ENCODE data around the gene RHBDL1.

RHBDL1 gene

DNA sequence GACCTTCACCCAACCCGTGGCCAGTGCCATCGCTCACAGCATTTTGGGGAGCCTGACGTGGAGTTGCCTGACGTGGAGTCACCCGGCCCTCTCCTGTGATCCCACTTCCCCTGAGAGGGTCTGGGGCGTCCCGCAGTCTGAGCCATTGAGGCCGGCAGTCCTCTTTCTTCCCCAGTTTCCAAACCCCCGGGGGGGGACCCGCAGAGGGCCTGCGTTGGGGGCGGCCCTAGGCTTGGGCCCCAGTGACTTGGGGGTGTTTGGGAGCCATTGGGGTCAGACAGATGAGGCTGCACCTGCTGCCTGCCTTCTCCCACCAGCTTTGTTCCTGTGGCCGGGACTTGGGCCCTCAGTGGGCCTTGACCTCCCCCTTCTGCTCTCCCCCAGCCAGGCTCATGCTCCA, 5.8 kb upstream of the RHBDL1 start:
- no peak overlapping the region for H3K4me2 ChIP-seq (ENCODE audit: low read length)
- H3K9me3 ChIP-seq (ENCODE audit: control insufficient read depth, low read length) = no peaks in the 10 kb centered on the region
- peaks cover 5% of the 10 kb centered on the region for H3K79me2 ChIP-seq
- H3K4me3 ChIP-seq (ENCODE audit: low read depth, low read length) = no peak overlapping the region
- peaks cover 10% of the 10 kb centered on the region for H3K4me1 ChIP-seq
- TF ChIP-seq, protein P1, sequence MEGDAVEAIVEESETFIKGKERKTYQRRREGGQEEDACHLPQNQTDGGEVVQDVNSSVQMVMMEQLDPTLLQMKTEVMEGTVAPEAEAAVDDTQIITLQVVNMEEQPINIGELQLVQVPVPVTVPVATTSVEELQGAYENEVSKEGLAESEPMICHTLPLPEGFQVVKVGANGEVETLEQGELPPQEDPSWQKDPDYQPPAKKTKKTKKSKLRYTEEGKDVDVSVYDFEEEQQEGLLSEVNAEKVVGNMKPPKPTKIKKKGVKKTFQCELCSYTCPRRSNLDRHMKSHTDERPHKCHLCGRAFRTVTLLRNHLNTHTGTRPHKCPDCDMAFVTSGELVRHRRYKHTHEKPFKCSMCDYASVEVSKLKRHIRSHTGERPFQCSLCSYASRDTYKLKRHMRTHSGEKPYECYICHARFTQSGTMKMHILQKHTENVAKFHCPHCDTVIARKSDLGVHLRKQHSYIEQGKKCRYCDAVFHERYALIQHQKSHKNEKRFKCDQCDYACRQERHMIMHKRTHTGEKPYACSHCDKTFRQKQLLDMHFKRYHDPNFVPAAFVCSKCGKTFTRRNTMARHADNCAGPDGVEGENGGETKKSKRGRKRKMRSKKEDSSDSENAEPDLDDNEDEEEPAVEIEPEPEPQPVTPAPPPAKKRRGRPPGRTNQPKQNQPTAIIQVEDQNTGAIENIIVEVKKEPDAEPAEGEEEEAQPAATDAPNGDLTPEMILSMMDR (IDR thresholded peaks at IDR 0.05) = no peak
- no peak overlapping the region for H2AFZ ChIP-seq
- H3K36me3 ChIP-seq (ENCODE audit: control insufficient read depth, insufficient read depth, low read length) = no peaks in the 10 kb centered on the region
- no peaks in the 10 kb centered on the region for H3K27me3 ChIP-seq (ENCODE audit: control insufficient read depth, insufficient read depth, low read length)
- no peak overlapping the region for H3K9ac ChIP-seq
- no peak overlapping the region for H3K27ac ChIP-seq

DNA sequence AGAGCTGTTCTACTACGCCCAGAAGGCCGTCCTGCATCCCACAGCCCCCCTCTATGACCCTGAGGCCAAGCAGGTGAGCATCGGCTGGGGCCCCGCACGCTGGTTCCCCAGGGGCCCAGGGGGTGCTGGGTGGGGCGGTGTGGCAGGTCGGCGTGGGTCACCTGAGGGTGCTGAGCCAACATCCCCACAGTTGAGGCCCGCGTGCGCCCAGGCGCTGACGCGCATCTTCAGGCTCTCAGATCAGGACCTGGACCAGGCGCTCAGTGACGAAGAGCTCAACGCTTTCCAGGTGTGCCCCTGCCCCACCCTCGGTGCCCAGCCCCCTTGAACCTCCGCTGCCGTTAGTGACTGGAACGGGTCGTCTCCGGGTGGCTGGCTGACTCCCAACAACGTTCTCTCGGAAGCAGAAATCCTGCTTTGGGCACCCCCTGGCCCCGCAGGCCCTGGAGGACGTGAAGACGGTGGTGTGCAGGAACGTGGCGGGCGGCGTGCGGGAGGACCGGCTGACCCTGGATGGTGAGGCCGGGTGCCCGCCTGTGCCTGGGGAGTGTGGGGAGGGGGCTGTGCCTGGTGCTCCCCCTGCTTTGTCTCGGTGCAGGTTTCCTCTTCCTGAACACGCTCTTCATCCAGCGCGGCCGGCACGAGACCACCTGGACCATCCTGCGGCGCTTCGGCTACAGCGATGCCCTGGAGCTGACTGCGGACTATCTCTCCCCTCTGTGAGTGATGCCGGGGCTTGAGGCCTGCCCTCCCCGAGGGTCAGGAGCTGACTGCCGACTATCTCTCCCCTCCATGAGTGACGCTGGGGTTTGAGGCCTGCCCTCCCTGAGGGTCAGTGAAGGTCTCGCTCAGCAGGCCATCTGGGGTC, 4.8 kb upstream of the RHBDL1 start:
- TF ChIP-seq, protein P1 (IDR thresholded peaks at IDR 0.05) = no peak
- Histone ChIP-seq H3K27me3 (ENCODE audit: control insufficient read depth, insufficient read depth, low read length) (no peaks in the 10 kb centered on the region), H2AFZ (no peak overlapping the region), H3K79me2 (peaks cover 5% of the 10 kb centered on the region), H3K4me2 (ENCODE audit: low read length) (no peak overlapping the region), H3K9ac (no peak overlapping the region), H3K4me3 (ENCODE audit: low read depth, low read length) (no peak overlapping the region), H3K4me1 (peaks cover 10% of the 10 kb centered on the region), H3K9me3 (ENCODE audit: control insufficient read depth, low read length) (no peaks in the 10 kb centered on the region), H3K36me3 (ENCODE audit: control insufficient read depth, insufficient read depth, low read length) (no peaks in the 10 kb centered on the region), H3K27ac (no peak overlapping the region)

DNA sequence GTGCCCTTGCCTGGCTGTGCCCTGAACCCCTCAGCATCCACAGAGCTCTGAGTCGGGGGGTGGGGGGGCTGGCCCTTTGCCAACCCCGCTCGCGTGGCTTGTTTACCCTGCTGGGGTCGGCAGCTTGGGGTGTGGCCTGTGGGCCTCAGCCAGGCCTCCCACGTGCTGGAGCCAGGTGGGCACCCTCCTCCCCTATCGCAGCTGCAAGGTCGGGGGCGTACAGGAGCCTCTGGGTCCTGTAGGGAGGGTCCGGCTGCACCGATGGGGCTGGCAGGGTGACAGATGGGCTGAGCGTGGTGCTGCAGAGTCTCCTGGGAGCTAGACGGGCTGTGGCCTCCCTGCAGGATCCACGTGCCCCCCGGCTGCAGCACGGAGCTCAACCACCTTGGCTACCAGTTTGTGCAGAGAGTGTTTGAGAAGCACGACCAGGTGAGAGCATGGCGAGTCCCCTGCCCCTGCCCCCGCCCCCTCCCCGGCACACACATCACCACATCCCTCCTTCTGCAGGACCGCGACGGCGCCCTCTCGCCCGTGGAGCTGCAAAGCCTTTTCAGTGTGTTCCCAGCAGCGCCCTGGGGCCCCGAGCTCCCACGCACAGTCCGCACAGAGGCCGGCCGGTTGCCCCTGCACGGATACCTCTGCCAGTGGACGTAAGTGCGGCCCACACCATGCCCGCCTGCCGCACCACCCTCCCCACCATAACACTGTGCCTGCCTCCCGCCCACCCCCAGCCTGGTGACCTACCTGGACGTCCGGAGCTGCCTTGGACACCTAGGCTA, 3.9 kb upstream of the RHBDL1 start:
- H2AFZ ChIP-seq = no peak overlapping the region
- no peaks in the 10 kb centered on the region for H3K36me3 ChIP-seq (ENCODE audit: control insufficient read depth, insufficient read depth, low read length)
- H3K4me2 ChIP-seq (ENCODE audit: low read length) = no peak overlapping the region
- H3K9me3 ChIP-seq (ENCODE audit: control insufficient read depth, low read length) = no peaks in the 10 kb centered on the region
- TF ChIP-seq, protein P1 (IDR thresholded peaks at IDR 0.05) = no peak
- peaks cover 10% of the 10 kb centered on the region for H3K4me1 ChIP-seq
- no peak overlapping the region for H3K27ac ChIP-seq
- no peaks in the 10 kb centered on the region for H3K27me3 ChIP-seq (ENCODE audit: control insufficient read depth, insufficient read depth, low read length)
- H3K4me3 ChIP-seq (ENCODE audit: low read depth, low read length) = no peak overlapping the region
- no peak overlapping the region for H3K9ac ChIP-seq
- peaks cover 5% of the 10 kb centered on the region for H3K79me2 ChIP-seq

DNA sequence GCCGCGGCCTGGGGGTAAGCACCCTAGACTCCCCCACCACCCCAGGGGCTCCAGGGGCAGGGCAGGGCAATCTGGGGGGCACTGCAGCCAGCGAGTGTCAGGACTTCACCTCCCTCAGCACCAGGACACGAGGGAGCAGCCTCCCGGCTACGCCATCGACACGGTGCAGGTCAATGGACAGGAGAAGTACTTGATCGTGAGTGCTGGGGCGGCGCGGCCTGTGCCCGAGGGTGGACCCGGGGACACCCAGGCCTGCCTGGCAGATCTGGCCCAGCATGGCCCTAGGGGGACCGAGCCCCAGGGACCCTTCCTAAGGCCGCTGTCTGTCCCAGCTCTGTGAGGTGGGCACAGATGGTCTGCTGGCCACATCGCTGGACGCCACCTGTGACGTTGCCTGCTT, 3.1 kb upstream of the RHBDL1 start:
- H3K4me1 ChIP-seq = peaks cover 7% of the 10 kb centered on the region
- H3K9me3 ChIP-seq (ENCODE audit: control insufficient read depth, low read length) = no peaks in the 10 kb centered on the region
- H3K4me2 ChIP-seq (ENCODE audit: low read length) = no peak overlapping the region
- H3K4me3 ChIP-seq (ENCODE audit: low read depth, low read length) = no peak overlapping the region
- H3K79me2 ChIP-seq = peaks cover under 1% of the 10 kb centered on the region
- H3K9ac ChIP-seq = no peak overlapping the region
- H3K36me3 ChIP-seq (ENCODE audit: control insufficient read depth, insufficient read depth, low read length) = no peaks in the 10 kb centered on the region
- no peak overlapping the region for H3K27ac ChIP-seq
- H2AFZ ChIP-seq = no peak overlapping the region
- TF ChIP-seq, protein P1 (IDR thresholded peaks at IDR 0.05) = no peak
- H3K27me3 ChIP-seq (ENCODE audit: control insufficient read depth, insufficient read depth, low read length) = no peaks in the 10 kb centered on the region
